K562 (cell line): ENCODE data around the gene TMEM161B.

Experiments used
- CTCF ChIP-seq, 3 experiments: IDR thresholded peaks in 2 of 3; conservative IDR thresholded peaks in 1 of 3; 2 replicates each; pipeline ENCODE4 v1.5.1; 2011 to 2012; ENCODE audit warnings: low read length in 3 of 3, mild to moderate bottlenecking in 3 of 3, control low read depth in 2 of 3, improper control_type of control experiment in 1 of 3, inconsistent platforms in 1 of 3, low read depth in 1 of 3, mixed read lengths in 1 of 3, moderate library complexity in 1 of 3; ENCODE audit not compliant: insufficient read depth in 2 of 3
- DPF2 ChIP-seq: fragments of 450-650 bp; IDR thresholded peaks from 2 replicates; pipeline ENCODE4 v1.6.1; 2016
- FOS ChIP-seq: IDR thresholded peaks from 3 replicates; pipeline ENCODE4 v1.6.1; 2011; ENCODE audit not compliant: insufficient read length; ENCODE audit errors: extremely low read depth
- GABPB1 ChIP-seq: sonication (generic); formaldehyde crosslinking; IDR thresholded peaks from 2 replicates; pipeline ENCODE4 v1.8.0; 2022; ENCODE audit warnings: mild to moderate bottlenecking, missing genetic modification reagents
- POLR2A ChIP-seq: fragments of 450-650 bp; conservative IDR thresholded peaks from 2 replicates; pipeline ENCODE4 v1.6.1; 2016
- POLR2AphosphoS2 ChIP-seq: IDR thresholded peaks from 2 replicates; pipeline ENCODE4 v1.6.1; 2012; ENCODE audit warnings: low read length, improper control_type of control experiment
- REST ChIP-seq, 2 experiments: fragments of 450-650 bp; formaldehyde crosslinking in 1 of 2; IDR thresholded peaks; 2 replicates each; pipeline versions ENCODE4 v1.4.0 to v1.6.1; 2014 to 2020; ENCODE audit warnings: mild to moderate bottlenecking in 2 of 2, borderline replicate concordance in 1 of 2, low read depth in 1 of 2
- STAG1 ChIP-seq: sonication (generic); formaldehyde crosslinking; IDR thresholded peaks from 2 replicates; pipeline ENCODE4 v1.5.0; 2020; ENCODE audit warnings: missing genetic modification reagents, borderline replicate concordance
- ZFP30 ChIP-seq: fragments of 250-450 bp; sonication (Bioruptor Pico); IDR thresholded peaks from 2 replicates; pipeline ENCODE4 v1.8.0; 2022; ENCODE audit warnings: moderate library complexity, mild to moderate bottlenecking, inconsistent platforms, borderline replicate concordance
- ZNF217 ChIP-seq: sonication (generic); formaldehyde crosslinking; IDR thresholded peaks from 2 replicates; pipeline ENCODE4 v1.8.0; 2022; ENCODE audit warnings: mild to moderate bottlenecking, missing genetic modification reagents
- ZNF41 ChIP-seq: fragments of 250-450 bp; sonication (Bioruptor Pico); conservative IDR thresholded peaks from 2 replicates; pipeline ENCODE4 v1.4.0; 2020; ENCODE audit warnings: mild to moderate bottlenecking
- ZNF75A ChIP-seq: fragments of 450-650 bp; formaldehyde crosslinking; IDR thresholded peaks from 2 replicates; pipeline ENCODE4 v1.4.0; 2020; ENCODE audit warnings: mild to moderate bottlenecking

- TF ChIP-seq DPF2 (no peak), GABPB1 (CRISPR knock-in tag) (no peak), ZFP30 (CRISPR knock-in tag) (no peak), STAG1 (no peak), ZNF75A (CRISPR knock-in tag) (no peak), CTCF (IDR thresholded peaks at IDR 0.05 in 2 of 3, conservative IDR thresholded peaks at IDR 0.05 in 1 of 3; ENCODE audit: insufficient read depth in 2 of 3, low read depth in 1 of 3, low read length in 3 of 3) (no peak), ZNF217 (no peak), REST (IDR thresholded peaks at IDR 0.05; ENCODE audit: borderline replicate concordance) (no peak), REST (CRISPR knock-in tag; IDR thresholded peaks at IDR 0.05; ENCODE audit: low read depth) (no peak), POLR2A (no peak), FOS (no peak), ZNF41 (CRISPR knock-in tag) (no peak), POLR2AphosphoS2 (no peak)
Observed at GRCh38 chr5:88183255-88183654, 85.4 kb downstream of the TMEM161B start.
